ENCODE data around the gene GPC6. TPM values are rescaled to one million over a fixed set of nuclear protein-coding genes. Genes with fewer than 3 reads are reported as not detected.

Gene GPC6
- total and polyA plus RNA-seq, 2 donors (not counting 3 experiments of a cell fraction or from before 2014, with no cell fraction given): 0.01 TPM; not detected in 1

- Histone ChIP-seq H3K27ac (ENCODE audit: insufficient read depth, low read depth, low read length) (no peak overlapping the region), H3K4me2 (ENCODE audit: insufficient read depth, low read length) (no peak overlapping the region), H3K79me2 (ENCODE audit: control insufficient read depth, insufficient read depth, low read length) (no peaks in the 10 kb centered on the region), H2AFZ (ENCODE audit: low read depth, low read length) (no peak overlapping the region), H3K9me1 (replicated peaks; ENCODE audit: control insufficient read depth, extremely low read depth, insufficient read depth, low read length) (no peaks in the 10 kb centered on the region), H3K4me3 (replicated peaks in 1 of 3; ENCODE audit: insufficient read depth in 1 of 3, low read depth in 1 of 3, low read length in 3 of 3) (no peak overlapping the region), H3K27me3 (ENCODE audit: control insufficient read depth in 2 of 2, insufficient read depth in 2 of 2, low read length in 2 of 2) (no peaks in the 10 kb centered on the region), H4K20me1 (replicated peaks; ENCODE audit: control insufficient read depth, extremely low read depth, insufficient read depth, low read length) (no peaks in the 10 kb centered on the region), H3K4me1 (ENCODE audit: control insufficient read depth, extremely low read depth, insufficient read depth, low read length) (no peaks in the 10 kb centered on the region), H3K9me3 (replicated peaks; ENCODE audit: control insufficient read depth, insufficient read depth, low read length) (peaks cover 2% of the 10 kb centered on the region), H3K36me3 (ENCODE audit: control insufficient read depth in 2 of 2, extremely low read depth in 1 of 2, insufficient read depth in 2 of 2, low read length in 2 of 2) (no peaks in the 10 kb centered on the region), H3K9ac (replicated peaks; ENCODE audit: extremely low read depth, insufficient read depth, low read length) (no peak overlapping the region)
- DNase-seq (ENCODE audit: low read depth, low spot score) (no peak), FAIRE-seq (no peak)
- CTCF ChIA-PET: no interaction called here
- no TSS peak for BruUV-seq (replicated peaks)
- POLR2A ChIA-PET: no interaction called here
- dilution Hi-C loops (cut with MboI; ENCODE audit: extremely low pct_ligation_motif_present, low sequenced_read_pairs) (no loop called here), intact Hi-C loops (cut with micrococcal nuclease) (no loop called here)
- TF ChIP-seq POLR2AphosphoS5 (IDR thresholded peaks at IDR 0.05; ENCODE audit: insufficient read depth, low read depth, low read length) (no peak), POLR2A (IDR thresholded peaks at IDR 0.05; ENCODE audit: low read depth, low read length) (no peak), GATA2 (IDR thresholded peaks at IDR 0.05; ENCODE audit: insufficient read depth, insufficient read length, low read depth, low read length) (no peak), MAX (IDR thresholded peaks at IDR 0.05; ENCODE audit: insufficient read depth, insufficient read length) (no peak), JUN (IDR thresholded peaks at IDR 0.05; ENCODE audit: borderline replicate concordance, insufficient read depth, insufficient read length, low read depth) (no peak), MYC (IDR thresholded peaks at IDR 0.05; ENCODE audit: low read depth, low read length) (no peak), EZH2 (IDR thresholded peaks at IDR 0.05; ENCODE audit: borderline replicate concordance, low read depth, low read length, severe bottlenecking) (no peak), CTCF (IDR thresholded peaks at IDR 0.05; ENCODE audit: extremely low read depth in 1 of 2, insufficient read depth in 1 of 2, low read depth in 1 of 2, low read length in 2 of 2) (no peak), FOS (IDR thresholded peaks at IDR 0.05; ENCODE audit: borderline replicate concordance, insufficient read depth, low read length) (no peak)
These were observed 7.9 kb downstream of the GPC6 start for GRCh38 chr13:93234459-93234858.

Data from endothelial cell of umbilical vein (primary cell).